Fibroblast of gingiva (primary cell): ENCODE results near the gene PSMA7.

Experiments used
- DNase-seq: peaks from one replicate; pipeline ENCODE4 v3.0.0-alpha.2; 2011; ENCODE audit warnings: low read depth

PSMA7 gene

GRCh38 chr20:62087227-62087626, 56.0 kb downstream of the PSMA7 start:
- DNase-seq: no peak
